ENCODE measurements around the gene MEIOSIN. TPM values are rescaled to one million over a fixed set of nuclear protein-coding genes. Genes with fewer than 3 reads are reported as not detected.

The MEIOSIN gene
- total RNA-seq: not detected

- TF ChIP-seq CTCF (IDR thresholded peaks at IDR 0.05; ENCODE audit: low read depth): no peak
Observed at GRCh38 chr19:45733160-45733810, at the start of gene MEIOSIN. MEIOSIN (plus strand) TSS chr19:45733439; CDS start chr19:45735377, 1,938 bp downstream.

GRCh38 chr19:45687599-45687998 is 45.6 kb upstream of the MEIOSIN start:
- TF ChIP-seq CTCF (IDR thresholded peaks at IDR 0.05; ENCODE audit: low read depth): no peak

GRCh38 chr19:45691516-45692186 is 41.6 kb upstream of the MEIOSIN start, which contains the start of gene SNRPD2:
SNRPD2 (minus strand) TSS chr19:45691953; CDS start chr19:45691888, 65 bp downstream.
- no peak for TF ChIP-seq CTCF (IDR thresholded peaks at IDR 0.05; ENCODE audit: low read depth)

GRCh38 chr19:45692187-45693105 is 40.8 kb upstream of the MEIOSIN start, which contains the start of gene QPCTL:
QPCTL (plus strand) TSS chr19:45692666; CDS start chr19:45692704, 38 bp downstream.
- no peak for TF ChIP-seq CTCF (IDR thresholded peaks at IDR 0.05; ENCODE audit: low read depth)

- TF ChIP-seq CTCF (IDR thresholded peaks at IDR 0.05; ENCODE audit: low read depth): no peak
Observed at GRCh38 chr19:45693106-45693788, 40.0 kb upstream of the MEIOSIN start.

GRCh38 chr19:45701676-45702075 is 31.6 kb upstream of the MEIOSIN start:
- TF ChIP-seq CTCF (IDR thresholded peaks at IDR 0.05; ENCODE audit: low read depth): no peak

All from subcutaneous adipose tissue (tissue), 4 donors.